Fibroblast of lung (primary cell): Measurements from ENCODE around the gene C1R.

Experiments
- CTCF ChIP-seq, 2 donors: IDR thresholded peaks in 1 of 2; conservative IDR thresholded peaks in 1 of 2; 1 replicate in 1 of 2; 2 replicates in 1 of 2; pipeline ENCODE4 v1.5.1; 2011 to 2012; ENCODE audit warnings: low read length in 2 of 2, control low read depth in 1 of 2, inconsistent platforms in 1 of 2, low read depth in 1 of 2, mild to moderate bottlenecking in 1 of 2
- EZH2 ChIP-seq: IDR thresholded peaks from 2 replicates; pipeline ENCODE4 v1.5.1; 2012; ENCODE audit warnings: low read length, control low read depth, mild to moderate bottlenecking; ENCODE audit errors: missing control alignments

- TF ChIP-seq CTCF (conservative IDR thresholded peaks at IDR 0.05 in 1 of 2, IDR thresholded peaks at IDR 0.05 in 1 of 2; ENCODE audit: low read depth in 1 of 2, low read length in 2 of 2), result no peak
- no peak for TF ChIP-seq EZH2
These were observed 14.1 kb downstream of the C1R start for GRCh38 chr12:7078163-7078562.
